Measurements from ENCODE around the gene NUFIP2. TPM values are rescaled to one million over a fixed set of nuclear protein-coding genes. Genes with fewer than 3 reads are reported as not detected.
A peak's percentile ranks its signal among the peaks of the same experiment; 100 is the strongest.

Gene NUFIP2
- total RNA-seq (76.5 and 83.5 TPM in 2 replicates), polyA plus RNA-seq (9.6 and 12.3 TPM in 2 replicates), polyA minus RNA-seq (67.1 and 76.3 TPM in 2 replicates)
- 53.8 TPM for total RNA-seq (2013)

- H3K27ac ChIP-seq (ENCODE audit: low read length in 2 of 2) = peak within 1 kb of the TSS; percentile 82 to 94
- ATAC-seq (ENCODE audit: low read depth) = peak; percentile 84
- H2AFZ ChIP-seq (ENCODE audit: insufficient read depth, low read depth, low read length, poor library complexity, severe bottlenecking) = peak within 1 kb of the TSS; percentile 83
- no peak for TF ChIP-seq CTCF (IDR thresholded peaks at IDR 0.05)
- WGBS (ENCODE audit: insufficient coverage) = under 1% methylated on average over 25 of the region's 31 CpGs
- peak within 1 kb of the TSS; percentile 89 to 95 (median 91) for H3K4me3 ChIP-seq (ENCODE audit: control extremely low read depth in 1 of 5, extremely low read depth in 1 of 5, insufficient read depth in 1 of 5, low read depth in 2 of 5, low read length in 4 of 5)
- Mint-ChIP-seq H3K27me3 (no peaks in the 10 kb centered on the region), H3K9me3 (ENCODE audit: insufficient read depth) (no peaks in the 10 kb centered on the region), H3K4me3 (peak within 1 kb of the TSS; percentile 97), H3K4me1 (peaks cover 30% of the 10 kb centered on the region), H3K27ac (peak within 1 kb of the TSS; percentile 97)
- ChIA-PET POLR2A (interaction anchor here (0.5 to 1.6 kb wide), 11 partner anchors 8 to 649 kb away, joined by 3 to 8 read pairs (median 3); partner anchors contain the start of genes BLTP2, PHF12 and TAOK1), CTCF (interaction anchor here (1.0 to 2.7 kb wide), 9 partner anchors 9 to 324 kb away, joined by 3 to 10 read pairs (median 4); partner anchors contain the start of gene MYO18A)
- peak within 1 kb of the TSS; percentile 86 for H3K9ac ChIP-seq (ENCODE audit: low read length)
- H3K79me2 ChIP-seq (ENCODE audit: control insufficient read depth, insufficient read depth, low read length) = peaks cover 42% of the 10 kb centered on the region
- peak within 1 kb of the TSS; percentile 88 for H3K4me2 ChIP-seq (replicated peaks; ENCODE audit: low read depth, low read length, poor library complexity, severe bottlenecking)
- H3K27me3 ChIP-seq (replicated peaks in 1 of 4; ENCODE audit: control extremely low read depth in 1 of 4, control insufficient read depth in 3 of 4, insufficient read depth in 4 of 4, low read length in 3 of 4) = no peaks in the 10 kb centered on the region
- H3K9me3 ChIP-seq (ENCODE audit: control extremely low read depth in 1 of 3, control insufficient read depth in 2 of 3, insufficient read depth in 1 of 3, low read length in 2 of 3) = no peaks in the 10 kb centered on the region
- peaks cover 30 to 34% of the 10 kb centered on the region in 2 donors for H3K4me1 ChIP-seq (ENCODE audit: control insufficient read depth in 2 of 2, insufficient read depth in 2 of 2, low read length in 2 of 2)
- intact Hi-C loops (cut with micrococcal nuclease) = loop anchor here (1.0 to 10.0 kb wide), 8 partner anchors 96 to 1083 kb away; partner anchors contain the start of genes ABHD15, BLTP2, CPD and RAB34
- peaks cover 42% of the 10 kb centered on the region for H4K20me1 ChIP-seq (ENCODE audit: control insufficient read depth, insufficient read depth, low read length, poor library complexity, severe bottlenecking)
- DNase-seq = peak; percentile 99
- H3K36me3 ChIP-seq (replicated peaks in 1 of 2; ENCODE audit: control extremely low read depth in 1 of 2, control insufficient read depth in 1 of 2, extremely low read depth in 1 of 2, insufficient read depth in 2 of 2, low read length in 1 of 2) = peaks cover 2 to 10% of the 10 kb centered on the region in 2 experiments
These were observed at the start of gene NUFIP2 for GRCh38 chr17:29293890-29294579. Gene NUFIP2 (minus strand): TSS chr17:29294148. CDS start chr17:29294059, 89 bp downstream.

- no peaks in the 10 kb centered on the region for H3K27me3 ChIP-seq (replicated peaks in 1 of 4; ENCODE audit: control extremely low read depth in 1 of 4, control insufficient read depth in 3 of 4, insufficient read depth in 4 of 4, low read length in 3 of 4)
- WGBS (ENCODE audit: insufficient coverage) = 51% methylated on average over 11 of the region's 11 CpGs
- no peak overlapping the region for H2AFZ ChIP-seq (ENCODE audit: insufficient read depth, low read depth, low read length, poor library complexity, severe bottlenecking)
- ATAC-seq (ENCODE audit: low read depth) = peak; percentile 31
- no peaks in the 10 kb centered on the region for H3K36me3 ChIP-seq (replicated peaks in 1 of 2; ENCODE audit: control extremely low read depth in 1 of 2, control insufficient read depth in 1 of 2, extremely low read depth in 1 of 2, insufficient read depth in 2 of 2, low read length in 1 of 2)
- H3K27me3 Mint-ChIP-seq = peaks cover 6% of the 10 kb centered on the region
- CTCF ChIA-PET = no interaction called here
- H3K27ac Mint-ChIP-seq = no peak overlapping the region
- H3K9me3 Mint-ChIP-seq (ENCODE audit: insufficient read depth) = no peaks in the 10 kb centered on the region
- H3K4me3 Mint-ChIP-seq = no peak overlapping the region
- no peaks in the 10 kb centered on the region for H3K79me2 ChIP-seq (ENCODE audit: control insufficient read depth, insufficient read depth, low read length)
- intact Hi-C loops (cut with micrococcal nuclease) = no loop called here
- H4K20me1 ChIP-seq (ENCODE audit: control insufficient read depth, insufficient read depth, low read length, poor library complexity, severe bottlenecking) = no peaks in the 10 kb centered on the region
- POLR2A ChIA-PET = no interaction called here
- peak overlapping the region; percentile 24 for H3K4me2 ChIP-seq (replicated peaks; ENCODE audit: low read depth, low read length, poor library complexity, severe bottlenecking)
- peaks cover 12% of the 10 kb centered on the region for H3K4me1 Mint-ChIP-seq
- peak overlapping the region; percentile 5 for H3K9ac ChIP-seq (ENCODE audit: low read length)
- H3K27ac ChIP-seq (ENCODE audit: low read length in 2 of 2) = no peak overlapping the region
- no peaks in the 10 kb centered on the region for H3K9me3 ChIP-seq (ENCODE audit: control extremely low read depth in 1 of 3, control insufficient read depth in 2 of 3, insufficient read depth in 1 of 3, low read length in 2 of 3)
- H3K4me1 ChIP-seq (ENCODE audit: control insufficient read depth in 2 of 2, insufficient read depth in 2 of 2, low read length in 2 of 2) = peaks cover 8 to 13% of the 10 kb centered on the region in 2 donors
- DNase-seq = peak; percentile 23
- H3K4me3 ChIP-seq (ENCODE audit: control extremely low read depth in 1 of 5, extremely low read depth in 1 of 5, insufficient read depth in 1 of 5, low read depth in 2 of 5, low read length in 4 of 5) = no peak overlapping the region
- no peak for TF ChIP-seq EZH2 (IDR thresholded peaks at IDR 0.05; ENCODE audit: borderline replicate concordance, insufficient read depth, low read depth, low read length, poor library complexity, severe bottlenecking)
These were observed 48.3 kb upstream of the NUFIP2 start for GRCh38 chr17:29342158-29342765.
